Measurements from ENCODE around the gene BTG4. TPM values are rescaled to one million over a fixed set of nuclear protein-coding genes. Genes with fewer than 3 reads are reported as not detected.

Gene BTG4
- total RNA-seq, 1 experiment from 2014 or later, result 0.61 TPM

DNA sequence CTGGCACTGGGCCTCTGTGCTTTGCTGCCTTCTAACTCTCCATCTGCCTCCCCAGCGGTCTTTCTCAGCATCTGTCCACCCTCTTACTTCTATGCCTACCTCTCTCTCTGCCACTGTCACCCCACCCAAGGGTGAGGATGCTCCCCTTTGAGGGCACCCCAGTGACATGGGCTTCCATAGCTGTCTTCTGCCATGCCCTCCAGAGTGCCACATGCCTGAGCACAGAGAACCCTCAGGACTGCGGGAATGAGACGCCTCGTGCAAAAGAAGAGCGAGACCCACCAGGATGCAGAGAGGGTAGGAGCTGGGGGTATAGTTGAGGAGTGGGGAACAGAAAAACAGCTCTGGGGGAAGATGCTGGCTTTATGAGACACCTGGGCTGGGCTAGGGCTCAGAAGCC, 64.3 kb downstream of the BTG4 start:
- Histone ChIP-seq H3K4me1 (no peaks in the 10 kb centered on the region; the same call in 1 of the 2 replicates), H3K4me3 (ENCODE audit: low read depth, low read length) (no peak overlapping the region), H3K27me3 (replicated peaks; ENCODE audit: control insufficient read depth, insufficient read depth, low read length) (peaks cover 2% of the 10 kb centered on the region; the same call in 1 of the 2 replicates), H3K36me3 (ENCODE audit: control insufficient read depth, insufficient read depth, low read length) (no peaks in the 10 kb centered on the region), H3K9me3 (no peaks in the 10 kb centered on the region)
- no peaks in the 10 kb centered on the region for H3K9me3 Mint-ChIP-seq (ENCODE audit: unreplicated experiment)
- ChIA-PET CTCF (interaction anchor here (0.6 kb wide), 1 partner anchor 1245 kb away, joined by 5 read pairs; no protein-coding TSS in a partner anchor), POLR2A (no interaction called here)
- no peak for DNase-seq
- no peak overlapping the region for H3K27ac Mint-ChIP-seq (ENCODE audit: unreplicated experiment)
- no peak overlapping the region for H3K4me3 Mint-ChIP-seq (ENCODE audit: unreplicated experiment)
- TF ChIP-seq, protein P1, sequence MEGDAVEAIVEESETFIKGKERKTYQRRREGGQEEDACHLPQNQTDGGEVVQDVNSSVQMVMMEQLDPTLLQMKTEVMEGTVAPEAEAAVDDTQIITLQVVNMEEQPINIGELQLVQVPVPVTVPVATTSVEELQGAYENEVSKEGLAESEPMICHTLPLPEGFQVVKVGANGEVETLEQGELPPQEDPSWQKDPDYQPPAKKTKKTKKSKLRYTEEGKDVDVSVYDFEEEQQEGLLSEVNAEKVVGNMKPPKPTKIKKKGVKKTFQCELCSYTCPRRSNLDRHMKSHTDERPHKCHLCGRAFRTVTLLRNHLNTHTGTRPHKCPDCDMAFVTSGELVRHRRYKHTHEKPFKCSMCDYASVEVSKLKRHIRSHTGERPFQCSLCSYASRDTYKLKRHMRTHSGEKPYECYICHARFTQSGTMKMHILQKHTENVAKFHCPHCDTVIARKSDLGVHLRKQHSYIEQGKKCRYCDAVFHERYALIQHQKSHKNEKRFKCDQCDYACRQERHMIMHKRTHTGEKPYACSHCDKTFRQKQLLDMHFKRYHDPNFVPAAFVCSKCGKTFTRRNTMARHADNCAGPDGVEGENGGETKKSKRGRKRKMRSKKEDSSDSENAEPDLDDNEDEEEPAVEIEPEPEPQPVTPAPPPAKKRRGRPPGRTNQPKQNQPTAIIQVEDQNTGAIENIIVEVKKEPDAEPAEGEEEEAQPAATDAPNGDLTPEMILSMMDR (IDR thresholded peaks at IDR 0.05; ENCODE audit: insufficient read depth in 1 of 2, low read depth in 1 of 2, low read length in 1 of 2, severe bottlenecking in 1 of 2, unreplicated experiment in 1 of 2), result no peak
- BruUV-seq (replicated peaks), result no TSS peak
- H3K27me3 Mint-ChIP-seq (ENCODE audit: insufficient read depth, unreplicated experiment), result peaks cover 3% of the 10 kb centered on the region
- intact Hi-C loops (cut with micrococcal nuclease; ENCODE audit: unreplicated experiment), result loop anchor here (5.0 kb wide), 1 partner anchor 351 kb away; no protein-coding TSS in a partner anchor
- peaks cover 6% of the 10 kb centered on the region for H3K4me1 Mint-ChIP-seq (ENCODE audit: low read depth, unreplicated experiment)
- no peaks in the 10 kb centered on the region for H3K36me3 Mint-ChIP-seq (ENCODE audit: insufficient read depth, unreplicated experiment)

DNA sequence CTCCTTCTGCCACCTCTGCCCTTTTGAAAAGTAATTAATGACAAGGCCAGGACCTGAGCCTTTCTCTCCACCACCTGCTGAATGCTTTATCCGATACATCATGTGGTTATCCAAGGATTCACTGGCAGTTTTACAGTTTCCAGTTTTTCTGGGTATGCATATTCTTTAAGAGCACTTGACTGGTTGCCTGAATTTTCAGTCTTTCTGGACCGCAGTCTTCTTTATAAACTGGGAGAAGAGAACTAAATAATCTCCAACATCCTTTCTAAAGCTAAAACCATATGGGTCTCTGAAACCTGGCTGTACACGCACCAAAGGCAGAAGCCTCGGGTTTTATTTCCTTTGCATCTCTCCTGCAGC, 65.1 kb downstream of the BTG4 start:
- TF ChIP-seq, protein P1 (IDR thresholded peaks at IDR 0.05; ENCODE audit: insufficient read depth in 1 of 2, low read depth in 1 of 2, low read length in 1 of 2, severe bottlenecking in 1 of 2, unreplicated experiment in 1 of 2), result no peak
- no peaks in the 10 kb centered on the region for H3K27me3 Mint-ChIP-seq (ENCODE audit: insufficient read depth, unreplicated experiment)

DNA sequence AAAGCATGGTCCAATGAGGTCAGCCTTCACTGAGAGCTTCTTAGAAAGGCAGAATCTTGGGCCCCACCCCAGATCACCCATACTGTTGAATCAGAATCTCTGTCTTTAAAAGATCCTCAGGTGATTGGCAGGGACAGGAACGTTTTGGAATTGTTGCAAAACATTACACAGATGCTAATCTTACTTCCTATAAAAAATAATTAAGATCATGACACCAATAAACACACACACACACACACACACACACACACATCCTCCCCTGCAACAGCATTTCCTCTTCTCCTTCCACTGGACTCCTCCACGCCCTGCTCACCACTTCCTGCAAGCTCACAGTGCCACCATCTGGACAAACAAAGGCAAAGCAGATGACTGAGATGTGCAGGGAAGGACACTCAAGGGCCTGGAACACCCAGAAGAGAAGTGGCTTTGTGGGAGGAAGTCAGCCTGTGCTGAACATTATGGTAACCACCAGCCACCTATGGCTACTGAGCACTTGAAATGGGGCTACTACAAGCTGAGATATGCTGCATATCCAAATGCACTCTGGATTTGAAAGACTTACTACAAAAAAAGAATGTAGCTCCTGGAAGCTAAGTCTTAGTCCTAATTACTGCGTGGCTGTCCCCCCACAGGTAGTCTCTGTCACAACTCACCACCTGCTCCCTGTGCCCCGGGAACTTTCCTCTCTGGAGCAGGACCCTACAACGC, 65.6 kb downstream of the BTG4 start:
- H3K4me1 ChIP-seq, result no peaks in the 10 kb centered on the region; the same call in 1 of the 2 replicates
- ChIA-PET POLR2A (no interaction called here), CTCF (interaction anchor here (0.5 to 2.0 kb wide), 17 partner anchors 9 to 1011 kb away, joined by 3 to 12 read pairs (median 4); no protein-coding TSS in a partner anchor)
- no peaks in the 10 kb centered on the region for H3K36me3 ChIP-seq (ENCODE audit: control insufficient read depth, insufficient read depth, low read length)
- H3K27me3 Mint-ChIP-seq (ENCODE audit: insufficient read depth, unreplicated experiment), result peaks cover 2% of the 10 kb centered on the region
- H3K27ac Mint-ChIP-seq (ENCODE audit: unreplicated experiment), result no peak overlapping the region
- peaks cover 2% of the 10 kb centered on the region; the same call in 1 of the 2 replicates for H3K27me3 ChIP-seq (replicated peaks; ENCODE audit: control insufficient read depth, insufficient read depth, low read length)
- peak; percentile 91 for DNase-seq
- no peak overlapping the region for H3K4me3 ChIP-seq (ENCODE audit: low read depth, low read length)
- H3K36me3 Mint-ChIP-seq (ENCODE audit: insufficient read depth, unreplicated experiment), result no peaks in the 10 kb centered on the region
- intact Hi-C loops (cut with micrococcal nuclease; ENCODE audit: unreplicated experiment), result loop anchor here (1.0 to 5.0 kb wide), 7 partner anchors 23 to 1245 kb away; no protein-coding TSS in a partner anchor
- H3K9me3 Mint-ChIP-seq (ENCODE audit: unreplicated experiment), result no peaks in the 10 kb centered on the region
- no peaks in the 10 kb centered on the region for H3K4me1 Mint-ChIP-seq (ENCODE audit: low read depth, unreplicated experiment)
- BruUV-seq (replicated peaks), result no TSS peak
- H3K4me3 Mint-ChIP-seq (ENCODE audit: unreplicated experiment), result no peak overlapping the region
- H3K9me3 ChIP-seq, result no peaks in the 10 kb centered on the region
- TF ChIP-seq, protein P1 (IDR thresholded peaks at IDR 0.05; ENCODE audit: insufficient read depth in 1 of 2, low read depth in 1 of 2, low read length in 1 of 2, severe bottlenecking in 1 of 2, unreplicated experiment in 1 of 2), result peak; percentile 96 to 99

More for the DNA sequence above, 65.1 kb downstream of the BTG4 start:
- DNase-seq, result no peak
- no peaks in the 10 kb centered on the region for H3K36me3 Mint-ChIP-seq (ENCODE audit: insufficient read depth, unreplicated experiment)
- Histone ChIP-seq H3K4me3 (ENCODE audit: low read depth, low read length) (no peak overlapping the region), H3K36me3 (ENCODE audit: control insufficient read depth, insufficient read depth, low read length) (no peaks in the 10 kb centered on the region), H3K4me1 (no peaks in the 10 kb centered on the region; the same call in 1 of the 2 replicates), H3K9me3 (no peaks in the 10 kb centered on the region), H3K27me3 (replicated peaks; ENCODE audit: control insufficient read depth, insufficient read depth, low read length) (peaks cover 2% of the 10 kb centered on the region; the same call in 1 of the 2 replicates)
- H3K4me3 Mint-ChIP-seq (ENCODE audit: unreplicated experiment), result no peak overlapping the region
- POLR2A ChIA-PET, result no interaction called here
- H3K4me1 Mint-ChIP-seq (ENCODE audit: low read depth, unreplicated experiment), result no peaks in the 10 kb centered on the region
- intact Hi-C loops (cut with micrococcal nuclease; ENCODE audit: unreplicated experiment), result loop anchor here (5.0 kb wide), 1 partner anchor 350 kb away; no protein-coding TSS in a partner anchor
- BruUV-seq (replicated peaks), result no TSS peak
- no peak overlapping the region for H3K27ac Mint-ChIP-seq (ENCODE audit: unreplicated experiment)
- CTCF ChIA-PET, result interaction anchor here (0.5 to 2.0 kb wide), 12 partner anchors 8 to 1012 kb away, joined by 3 to 12 read pairs (median 6); no protein-coding TSS in a partner anchor
- no peaks in the 10 kb centered on the region for H3K9me3 Mint-ChIP-seq (ENCODE audit: unreplicated experiment)
